HEK293 (cell line): ENCODE data around the gene HMGN3.

ENCODE experiments used
- BCL11A ChIP-seq: fragments of 450-650 bp; formaldehyde crosslinking; IDR thresholded peaks from 2 replicates; pipeline ENCODE4 v1.5.1; 2016; ENCODE audit warnings: low read depth, missing biosample characterization, missing genetic modification characterization
- ELK4 ChIP-seq: IDR thresholded peaks from 2 replicates; pipeline ENCODE4 v1.6.1; 2011; ENCODE audit warnings: mild to moderate bottlenecking, low read depth, low read length, borderline replicate concordance
- IKZF3 ChIP-seq: fragments of 450-650 bp; IDR thresholded peaks from 2 replicates; pipeline ENCODE4 v1.5.0; 2018; ENCODE audit warnings: missing biosample characterization, mild to moderate bottlenecking, missing genetic modification characterization, moderate library complexity
- INSM2 ChIP-seq: fragments of 450-650 bp; formaldehyde crosslinking; IDR thresholded peaks from 2 replicates; pipeline ENCODE4 v1.5.1; 2016; ENCODE audit warnings: missing biosample characterization, missing genetic modification characterization
- KLF16 ChIP-seq: fragments of 450-650 bp; formaldehyde crosslinking; IDR thresholded peaks from 2 replicates; pipeline ENCODE4 v1.5.1; 2017; ENCODE audit warnings: missing biosample characterization, missing genetic modification characterization
- PATZ1 ChIP-seq: fragments of 450-650 bp; formaldehyde crosslinking; IDR thresholded peaks from 2 replicates; pipeline ENCODE4 v1.5.1; 2016; ENCODE audit warnings: missing biosample characterization, missing genetic modification characterization
- PRDM4 ChIP-seq: fragments of 450-650 bp; formaldehyde crosslinking; IDR thresholded peaks from 2 replicates; pipeline ENCODE4 v1.5.1; 2017; ENCODE audit warnings: missing biosample characterization, missing genetic modification characterization
- RBAK ChIP-seq: fragments of 450-650 bp; formaldehyde crosslinking; IDR thresholded peaks from 2 replicates; pipeline ENCODE4 v1.5.1; 2016; ENCODE audit warnings: missing biosample characterization, missing genetic modification characterization
- SP7 ChIP-seq: fragments of 450-650 bp; formaldehyde crosslinking; IDR thresholded peaks from 2 replicates; pipeline ENCODE4 v1.5.1; 2016; ENCODE audit warnings: missing biosample characterization, missing genetic modification characterization
- YY2 ChIP-seq: fragments of 450-650 bp; formaldehyde crosslinking; IDR thresholded peaks from 2 replicates; pipeline ENCODE4 v1.5.1; 2016; ENCODE audit warnings: missing biosample characterization, missing genetic modification characterization
- ZBTB1 ChIP-seq: fragments of 450-650 bp; formaldehyde crosslinking; IDR thresholded peaks from 2 replicates; pipeline ENCODE4 v1.5.1; 2016; ENCODE audit warnings: missing biosample characterization, missing genetic modification characterization
- ZBTB20 ChIP-seq: fragments of 450-650 bp; formaldehyde crosslinking; IDR thresholded peaks from 2 replicates; pipeline ENCODE4 v1.5.1; 2016; ENCODE audit warnings: missing biosample characterization, missing genetic modification characterization
- ZBTB44 ChIP-seq: fragments of 450-650 bp; IDR thresholded peaks from 2 replicates; pipeline ENCODE4 v1.5.1; 2018; ENCODE audit warnings: missing biosample characterization, mild to moderate bottlenecking, missing genetic modification characterization
- ZEB2 ChIP-seq: fragments of 450-650 bp; formaldehyde crosslinking; IDR thresholded peaks from 2 replicates; pipeline ENCODE4 v1.5.1; 2016; ENCODE audit warnings: missing biosample characterization, missing genetic modification characterization
- ZNF10 ChIP-seq: fragments of 450-650 bp; formaldehyde crosslinking; IDR thresholded peaks from 2 replicates; pipeline ENCODE4 v1.5.1; 2017; ENCODE audit warnings: missing biosample characterization, missing genetic modification characterization
- ZNF140 ChIP-seq: fragments of 450-650 bp; formaldehyde crosslinking; IDR thresholded peaks from 2 replicates; pipeline ENCODE4 v1.5.1; 2016; ENCODE audit warnings: missing biosample characterization, missing genetic modification characterization
- ZNF157 ChIP-seq: fragments of 450-650 bp; formaldehyde crosslinking; IDR thresholded peaks from 2 replicates; pipeline ENCODE4 v1.5.1; 2016; ENCODE audit warnings: missing biosample characterization, missing genetic modification characterization
- ZNF202 ChIP-seq: fragments of 450-650 bp; formaldehyde crosslinking; IDR thresholded peaks from 2 replicates; pipeline ENCODE4 v1.5.1; 2016; ENCODE audit warnings: missing biosample characterization, missing genetic modification characterization, borderline replicate concordance
- ZNF23 ChIP-seq: fragments of 450-650 bp; formaldehyde crosslinking; IDR thresholded peaks from 2 replicates; pipeline ENCODE4 v1.5.1; 2016; ENCODE audit warnings: missing biosample characterization, missing genetic modification characterization, borderline replicate concordance
- ZNF239 ChIP-seq: fragments of 450-650 bp; formaldehyde crosslinking; IDR thresholded peaks from 2 replicates; pipeline ENCODE4 v1.5.1; 2016; ENCODE audit warnings: missing biosample characterization, missing genetic modification characterization
- ZNF549 ChIP-seq: fragments of 450-650 bp; IDR thresholded peaks from 2 replicates; pipeline ENCODE4 v1.5.1; 2018; ENCODE audit warnings: missing biosample characterization, missing genetic modification characterization, mild to moderate bottlenecking, inconsistent platforms, moderate library complexity
- ZNF621 ChIP-seq: fragments of 450-650 bp; formaldehyde crosslinking; IDR thresholded peaks from 2 replicates; pipeline ENCODE4 v1.5.1; 2017; ENCODE audit warnings: missing biosample characterization, missing genetic modification characterization
- ZNF624 ChIP-seq: fragments of 450-650 bp; formaldehyde crosslinking; IDR thresholded peaks from 2 replicates; pipeline ENCODE4 v1.5.1; 2017; ENCODE audit warnings: missing biosample characterization, missing genetic modification characterization
- ZNF701 ChIP-seq: fragments of 450-650 bp; formaldehyde crosslinking; IDR thresholded peaks from 2 replicates; pipeline ENCODE4 v1.5.1; 2016; ENCODE audit warnings: missing biosample characterization, missing genetic modification characterization
- ZNF792 ChIP-seq: fragments of 450-650 bp; formaldehyde crosslinking; IDR thresholded peaks from 2 replicates; pipeline ENCODE4 v1.5.1; 2016; ENCODE audit warnings: missing biosample characterization, missing genetic modification characterization
- ZSCAN18 ChIP-seq: fragments of 450-650 bp; formaldehyde crosslinking; IDR thresholded peaks from 2 replicates; pipeline ENCODE4 v1.5.1; 2016; ENCODE audit warnings: missing biosample characterization, missing genetic modification characterization
- ZSCAN30 ChIP-seq: fragments of 450-650 bp; IDR thresholded peaks from 2 replicates; pipeline ENCODE4 v1.5.1; 2018; ENCODE audit warnings: missing biosample characterization, mild to moderate bottlenecking, missing genetic modification characterization, moderate library complexity
- TF ChIP-seq, protein P1 (sequence below): fragments of 450-650 bp; formaldehyde crosslinking; IDR thresholded peaks from 2 replicates; pipeline ENCODE4 v1.5.1; 2016; ENCODE audit warnings: missing biosample characterization, missing genetic modification characterization

HMGN3 gene

GRCh38 chr6:79234150-79235022 is at the start of gene HMGN3 (continued):
- no peak for TF ChIP-seq ZNF157 (tag by site-specific recombination)
- TF ChIP-seq PRDM4 (tag by site-specific recombination) = no peak
- 0 out of 2 replicates have a peak, but pooled peaks have one; percentile 45 for TF ChIP-seq INSM2 (tag by site-specific recombination)
- no peak for TF ChIP-seq YY2
- no peak for TF ChIP-seq ZBTB1
- peak; percentile 73 for TF ChIP-seq ZBTB20 (tag by site-specific recombination)
- no peak for TF ChIP-seq ZNF239 (tag by site-specific recombination)
- TF ChIP-seq IKZF3 (tag by site-specific recombination) = no peak
- TF ChIP-seq ZNF23 (tag by site-specific recombination) = no peak
- no peak for TF ChIP-seq ZNF621
- no peak for TF ChIP-seq ZSCAN18 (tag by site-specific recombination)
- TF ChIP-seq BCL11A = no peak
- no peak for TF ChIP-seq ZNF549 (tag by site-specific recombination)
- TF ChIP-seq ZNF10 (tag by site-specific recombination) = 0 out of 2 replicates have a peak, but pooled peaks have one; percentile 20
- TF ChIP-seq ZBTB44 (tag by site-specific recombination) = peak; percentile 83
- peak; percentile 72 for TF ChIP-seq ZSCAN30 (tag by site-specific recombination)
- TF ChIP-seq, protein P1, sequence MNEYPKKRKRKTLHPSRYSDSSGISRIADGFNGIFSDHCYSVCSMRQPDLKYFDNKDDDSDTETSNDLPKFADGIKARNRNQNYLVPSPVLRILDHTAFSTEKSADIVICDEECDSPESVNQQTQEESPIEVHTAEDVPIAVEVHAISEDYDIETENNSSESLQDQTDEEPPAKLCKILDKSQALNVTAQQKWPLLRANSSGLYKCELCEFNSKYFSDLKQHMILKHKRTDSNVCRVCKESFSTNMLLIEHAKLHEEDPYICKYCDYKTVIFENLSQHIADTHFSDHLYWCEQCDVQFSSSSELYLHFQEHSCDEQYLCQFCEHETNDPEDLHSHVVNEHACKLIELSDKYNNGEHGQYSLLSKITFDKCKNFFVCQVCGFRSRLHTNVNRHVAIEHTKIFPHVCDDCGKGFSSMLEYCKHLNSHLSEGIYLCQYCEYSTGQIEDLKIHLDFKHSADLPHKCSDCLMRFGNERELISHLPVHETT (tag by site-specific recombination) = peak; percentile 19; the same call in 1 of the 2 replicates
- TF ChIP-seq KLF16 (tag by site-specific recombination) = peak; percentile 57
- TF ChIP-seq ZNF624 (tag by site-specific recombination) = no peak; the same call in 1 of the 2 replicates
- TF ChIP-seq ZNF792 (tag by site-specific recombination) = 0 out of 2 replicates have a peak, but pooled peaks have one; percentile 37
- TF ChIP-seq ZEB2 = peak; percentile 70
- peak; percentile 27; the same call in 1 of the 2 replicates for TF ChIP-seq SP7 (tag by site-specific recombination)
- TF ChIP-seq RBAK (tag by site-specific recombination) = no peak
- no peak for TF ChIP-seq ZNF701 (tag by site-specific recombination)
- TF ChIP-seq ELK4 = no peak
- peak; percentile 65; the same call in 1 of the 2 replicates for TF ChIP-seq PATZ1 (tag by site-specific recombination)
- no peak for TF ChIP-seq ZNF140 (tag by site-specific recombination)
- no peak for TF ChIP-seq ZNF202 (tag by site-specific recombination)
